ENCODE measurements around the gene FGF19.

Gene FGF19

DNA sequence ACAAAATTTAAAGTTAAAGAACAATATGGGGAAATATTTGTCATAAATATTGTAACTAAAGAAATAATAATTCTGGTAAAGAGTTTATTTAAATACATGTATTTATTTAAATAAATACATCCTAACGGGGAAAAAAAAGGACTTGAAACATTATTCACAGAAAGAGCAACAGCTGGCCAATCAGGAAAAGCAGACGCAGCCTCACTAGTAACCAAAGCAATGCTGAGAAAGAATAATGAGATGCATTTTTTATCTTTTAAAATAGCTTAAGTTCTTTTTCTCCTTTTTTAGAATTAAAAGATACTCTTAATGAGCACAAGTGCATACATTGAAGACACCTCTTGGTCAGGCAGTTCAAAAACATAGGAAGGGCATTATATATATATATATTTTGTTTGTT, 26.1 kb downstream of the FGF19 start:
- ChIA-PET CTCF (interaction anchor here (1.0 to 1.7 kb wide), 2 partner anchors 8 to 930 kb away, joined by 3 to 10 read pairs; no protein-coding TSS in a partner anchor), POLR2A (no interaction called here)
- TF ChIP-seq, protein P1, sequence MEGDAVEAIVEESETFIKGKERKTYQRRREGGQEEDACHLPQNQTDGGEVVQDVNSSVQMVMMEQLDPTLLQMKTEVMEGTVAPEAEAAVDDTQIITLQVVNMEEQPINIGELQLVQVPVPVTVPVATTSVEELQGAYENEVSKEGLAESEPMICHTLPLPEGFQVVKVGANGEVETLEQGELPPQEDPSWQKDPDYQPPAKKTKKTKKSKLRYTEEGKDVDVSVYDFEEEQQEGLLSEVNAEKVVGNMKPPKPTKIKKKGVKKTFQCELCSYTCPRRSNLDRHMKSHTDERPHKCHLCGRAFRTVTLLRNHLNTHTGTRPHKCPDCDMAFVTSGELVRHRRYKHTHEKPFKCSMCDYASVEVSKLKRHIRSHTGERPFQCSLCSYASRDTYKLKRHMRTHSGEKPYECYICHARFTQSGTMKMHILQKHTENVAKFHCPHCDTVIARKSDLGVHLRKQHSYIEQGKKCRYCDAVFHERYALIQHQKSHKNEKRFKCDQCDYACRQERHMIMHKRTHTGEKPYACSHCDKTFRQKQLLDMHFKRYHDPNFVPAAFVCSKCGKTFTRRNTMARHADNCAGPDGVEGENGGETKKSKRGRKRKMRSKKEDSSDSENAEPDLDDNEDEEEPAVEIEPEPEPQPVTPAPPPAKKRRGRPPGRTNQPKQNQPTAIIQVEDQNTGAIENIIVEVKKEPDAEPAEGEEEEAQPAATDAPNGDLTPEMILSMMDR (IDR thresholded peaks at IDR 0.05; ENCODE audit: control extremely low read depth, extremely low read depth, low read depth, missing control alignments): no peak
- DNase-seq (ENCODE audit: extremely low spot score): no peak

DNA sequence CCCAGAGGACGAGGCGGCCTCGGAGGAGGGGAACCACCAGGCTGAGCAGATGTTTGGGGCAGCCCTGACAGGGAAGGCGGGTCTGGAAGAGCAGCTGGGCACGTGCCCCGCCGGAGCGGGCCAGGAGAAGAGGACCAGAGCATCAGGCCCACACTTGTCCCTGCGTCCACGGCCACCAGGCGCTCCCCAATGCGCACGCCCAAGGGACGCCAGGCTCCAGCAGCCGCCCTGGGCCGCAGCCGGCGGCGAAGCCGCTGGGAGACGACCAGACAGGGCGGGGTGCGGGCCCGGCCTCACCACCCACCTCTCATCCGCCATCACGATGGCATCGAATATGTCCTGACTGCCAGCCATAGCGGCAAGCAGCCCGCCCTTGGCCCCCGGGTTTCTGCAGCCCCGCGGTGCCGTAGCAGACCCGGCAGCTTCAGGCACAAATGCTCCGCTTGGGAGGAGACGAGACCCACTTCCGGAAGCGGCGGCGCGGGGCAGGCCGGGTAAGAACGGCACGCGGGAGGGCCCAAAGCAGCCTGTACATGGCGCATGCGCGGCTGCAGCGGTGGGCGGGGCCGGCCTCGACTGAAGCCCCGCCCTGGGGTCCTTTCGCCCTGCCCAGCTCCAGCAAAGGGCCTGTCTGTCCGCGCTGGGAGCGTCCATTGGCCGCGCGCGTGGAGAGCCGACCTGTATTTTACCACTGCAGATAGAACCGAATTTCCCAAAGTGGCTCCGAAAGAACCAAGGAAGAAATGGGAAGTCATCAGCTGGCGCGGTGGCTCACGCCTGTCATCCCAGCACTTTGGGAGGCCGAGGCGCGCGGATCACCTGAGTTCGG, 28.7 kb downstream of the FGF19 start, which contains the start of gene LTO1:
Gene LTO1, minus strand, starts transcription at position 468 of the 829 bp plus-strand sequence. Its CDS starts 114 bp downstream, at position 354.
- ChIA-PET CTCF (interaction anchor here (1.0 to 2.3 kb wide), 6 partner anchors 9 to 520 kb away, joined by 3 to 11 read pairs (median 4); no protein-coding TSS in a partner anchor), POLR2A (interaction anchor here (1.1 kb wide), 1 partner anchor 9 kb away, joined by 3 read pairs; no protein-coding TSS in a partner anchor)
- TF ChIP-seq, protein P1 (IDR thresholded peaks at IDR 0.05; ENCODE audit: control extremely low read depth, extremely low read depth, low read depth, missing control alignments): no peak
- peak; percentile 99 for DNase-seq (ENCODE audit: extremely low spot score)

DNA sequence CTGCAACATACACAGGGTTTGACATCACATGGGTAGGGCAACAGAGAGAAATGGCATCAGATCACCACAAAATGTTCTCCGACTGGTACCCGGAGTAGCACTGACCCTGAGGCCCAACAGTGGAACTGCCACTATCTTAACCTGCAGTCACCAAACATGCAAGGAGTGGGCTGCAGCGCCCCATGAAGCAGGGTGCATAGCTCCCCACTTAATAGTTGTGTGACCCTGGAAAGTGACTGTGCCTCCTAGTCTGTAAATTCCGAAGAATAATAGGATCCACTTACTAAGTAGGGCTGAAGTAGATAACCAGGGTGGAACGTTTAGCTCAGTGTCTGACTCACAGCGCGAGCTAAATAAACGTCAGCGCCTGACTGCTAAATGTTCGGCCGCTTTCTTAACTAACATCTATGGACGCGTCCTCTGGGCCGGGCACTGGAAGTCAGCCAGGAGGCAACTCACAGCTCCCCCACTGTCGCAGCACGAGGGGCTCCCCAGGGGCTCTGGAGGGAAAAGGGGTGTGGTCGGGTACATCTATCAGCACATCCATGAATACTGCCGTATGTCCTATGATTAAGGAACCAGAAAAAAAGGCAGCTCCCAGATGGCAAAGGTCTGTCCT, 29.4 kb downstream of the FGF19 start:
- no peak for DNase-seq (ENCODE audit: extremely low spot score)
- TF ChIP-seq, protein P1 (IDR thresholded peaks at IDR 0.05; ENCODE audit: control extremely low read depth, extremely low read depth, low read depth, missing control alignments): no peak
- CTCF ChIA-PET: interaction anchor here (1.0 to 2.3 kb wide), 6 partner anchors 8 to 573 kb away, joined by 3 to 11 read pairs (median 4); no protein-coding TSS in a partner anchor
- POLR2A ChIA-PET: interaction anchor here (1.1 kb wide), 1 partner anchor 9 kb away, joined by 3 read pairs; no protein-coding TSS in a partner anchor

DNA sequence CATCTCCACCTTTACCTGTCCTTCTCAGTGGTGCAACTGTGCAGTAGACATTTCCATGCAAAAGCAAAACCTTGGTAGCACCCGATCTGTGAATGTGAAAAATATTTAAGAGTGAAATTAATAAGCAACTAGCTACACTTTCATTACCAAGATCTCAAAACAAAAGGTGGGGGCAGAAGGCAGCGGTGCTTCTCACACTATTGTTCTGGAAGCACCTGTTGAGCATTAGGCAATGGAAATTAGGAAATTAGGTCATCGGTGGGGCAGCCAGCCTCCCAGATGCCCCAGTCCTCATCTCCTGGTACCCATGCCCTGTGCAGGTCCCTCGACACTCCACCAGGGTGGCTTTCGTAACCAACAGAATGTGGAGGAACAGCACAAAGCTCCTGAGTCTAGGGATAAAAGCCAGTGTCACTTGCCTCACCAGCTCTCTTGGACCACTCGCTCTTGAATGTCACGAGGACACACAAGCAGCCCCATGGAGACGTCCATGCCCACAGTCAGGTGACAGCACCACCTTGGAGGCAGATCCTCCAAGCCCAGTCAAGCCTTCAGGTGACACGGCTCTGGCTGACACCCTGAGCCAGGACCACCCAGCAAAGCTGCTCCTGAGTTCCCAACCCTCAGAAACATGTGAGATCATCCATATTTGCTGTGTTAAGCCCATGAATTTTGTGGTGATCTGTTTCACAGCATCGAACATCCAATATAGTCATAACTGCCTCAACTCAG, 31.9 kb downstream of the FGF19 start:
- CTCF ChIA-PET: interaction anchor here (1.0 to 4.9 kb wide), 6 partner anchors 13 to 616 kb away, joined by 3 to 57 read pairs (median 10); partner anchors contain the start of gene MYEOV
- POLR2A ChIA-PET: no interaction called here
- TF ChIP-seq, protein P1 (IDR thresholded peaks at IDR 0.05; ENCODE audit: control extremely low read depth, extremely low read depth, low read depth, missing control alignments): no peak

DNA sequence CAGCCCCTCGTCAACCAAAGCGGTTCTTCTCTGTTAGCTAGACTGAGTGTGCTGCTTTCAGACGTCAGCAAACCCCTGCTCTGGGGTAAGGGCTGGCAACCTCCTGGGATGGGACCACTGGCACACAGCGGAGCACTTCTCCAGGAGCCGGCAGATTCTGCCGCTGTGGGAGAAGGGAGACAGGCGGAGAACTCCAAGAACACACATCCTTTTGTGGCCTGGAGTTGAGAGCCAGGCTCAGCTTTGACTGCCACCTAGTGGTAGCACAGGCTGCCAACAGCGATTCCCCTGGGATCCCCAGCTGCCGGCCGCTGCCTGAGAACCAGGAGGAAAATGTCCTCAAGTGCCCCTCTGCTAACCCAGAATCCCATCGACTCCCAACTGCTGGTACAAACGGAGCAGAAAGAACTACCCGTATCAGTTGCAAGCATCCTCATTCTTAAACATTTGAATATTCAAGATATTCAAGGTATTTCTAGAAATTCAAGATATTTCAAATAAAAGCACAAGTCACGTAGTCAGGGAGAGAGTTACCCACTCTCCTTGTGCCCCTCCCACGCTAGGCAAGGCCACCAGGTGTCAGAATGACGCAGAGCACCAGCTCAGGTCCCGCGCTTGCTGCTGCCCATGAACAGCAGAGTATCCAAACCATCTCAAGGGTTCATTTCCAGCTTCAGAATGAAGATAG, 33.5 kb downstream of the FGF19 start:
- peak; percentile 86 for DNase-seq (ENCODE audit: extremely low spot score)
- TF ChIP-seq, protein P1 (IDR thresholded peaks at IDR 0.05; ENCODE audit: control extremely low read depth, extremely low read depth, low read depth, missing control alignments): peak; percentile 97
- ChIA-PET POLR2A (no interaction called here), CTCF (interaction anchor here (0.6 to 4.9 kb wide), 23 partner anchors 8 to 1086 kb away, joined by 3 to 57 read pairs (median 4); partner anchors contain the start of gene MYEOV)

More for the DNA sequence above, 31.9 kb downstream of the FGF19 start:
- no peak for DNase-seq (ENCODE audit: extremely low spot score)
